ENCODE results near the gene CHST7.

GRCh38 chrX:46595084-46595483, 21.5 kb downstream of the CHST7 start:
- TF ChIP-seq POLR2A (IDR thresholded peaks at IDR 0.05), result no peak
- TF ChIP-seq, protein P1, sequence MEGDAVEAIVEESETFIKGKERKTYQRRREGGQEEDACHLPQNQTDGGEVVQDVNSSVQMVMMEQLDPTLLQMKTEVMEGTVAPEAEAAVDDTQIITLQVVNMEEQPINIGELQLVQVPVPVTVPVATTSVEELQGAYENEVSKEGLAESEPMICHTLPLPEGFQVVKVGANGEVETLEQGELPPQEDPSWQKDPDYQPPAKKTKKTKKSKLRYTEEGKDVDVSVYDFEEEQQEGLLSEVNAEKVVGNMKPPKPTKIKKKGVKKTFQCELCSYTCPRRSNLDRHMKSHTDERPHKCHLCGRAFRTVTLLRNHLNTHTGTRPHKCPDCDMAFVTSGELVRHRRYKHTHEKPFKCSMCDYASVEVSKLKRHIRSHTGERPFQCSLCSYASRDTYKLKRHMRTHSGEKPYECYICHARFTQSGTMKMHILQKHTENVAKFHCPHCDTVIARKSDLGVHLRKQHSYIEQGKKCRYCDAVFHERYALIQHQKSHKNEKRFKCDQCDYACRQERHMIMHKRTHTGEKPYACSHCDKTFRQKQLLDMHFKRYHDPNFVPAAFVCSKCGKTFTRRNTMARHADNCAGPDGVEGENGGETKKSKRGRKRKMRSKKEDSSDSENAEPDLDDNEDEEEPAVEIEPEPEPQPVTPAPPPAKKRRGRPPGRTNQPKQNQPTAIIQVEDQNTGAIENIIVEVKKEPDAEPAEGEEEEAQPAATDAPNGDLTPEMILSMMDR (IDR thresholded peaks at IDR 0.05), result no peak
